ENCODE data around the gene OSBPL3.

DNA sequence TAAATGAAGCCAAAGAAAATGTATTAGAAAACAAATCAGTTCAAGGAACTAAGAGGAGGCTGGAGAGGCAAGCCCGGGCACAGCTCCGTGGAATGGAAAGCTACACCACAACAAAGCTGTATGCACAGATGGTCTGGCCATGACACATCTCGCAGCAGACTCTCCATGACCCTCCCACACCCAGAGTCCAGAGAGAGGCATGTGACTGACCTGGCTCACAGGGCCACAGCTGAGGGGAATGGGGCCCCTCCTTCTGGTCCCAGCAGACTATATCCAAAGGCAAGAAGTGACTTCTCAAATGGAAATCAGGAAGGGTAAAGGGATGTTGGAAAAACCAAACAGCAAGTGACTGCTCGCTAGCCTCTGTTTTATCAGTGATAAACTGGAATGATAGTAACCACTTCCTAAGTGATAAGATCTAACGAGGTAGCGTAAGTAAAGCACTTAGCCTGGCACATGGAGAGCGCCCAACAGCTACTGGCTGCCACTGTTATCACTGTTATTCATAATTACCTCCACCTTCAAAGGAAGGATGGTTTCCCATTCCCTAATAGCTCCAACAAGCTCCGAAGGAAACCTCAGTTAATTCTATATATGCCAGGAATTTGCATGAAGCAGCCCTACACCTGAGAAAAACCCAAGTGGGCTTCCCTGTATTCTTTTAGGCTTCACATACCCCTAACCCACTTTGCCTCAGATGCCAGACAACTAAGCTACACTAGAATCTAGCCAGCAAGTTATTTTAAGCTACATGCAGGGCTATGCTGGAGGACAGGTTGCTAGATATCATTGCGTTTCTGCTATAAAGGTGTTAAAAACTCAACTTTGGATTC, 8.4 kb downstream of the OSBPL3 start:
- TF ChIP-seq YY2 (tag by site-specific recombination; IDR thresholded peaks at IDR 0.05), result no peak
- no peak for TF ChIP-seq ZNF121 (tag by site-specific recombination; IDR thresholded peaks at IDR 0.05)
- no peak for TF ChIP-seq ZNF202 (tag by site-specific recombination; IDR thresholded peaks at IDR 0.05; ENCODE audit: borderline replicate concordance)
- TF ChIP-seq, protein P1, sequence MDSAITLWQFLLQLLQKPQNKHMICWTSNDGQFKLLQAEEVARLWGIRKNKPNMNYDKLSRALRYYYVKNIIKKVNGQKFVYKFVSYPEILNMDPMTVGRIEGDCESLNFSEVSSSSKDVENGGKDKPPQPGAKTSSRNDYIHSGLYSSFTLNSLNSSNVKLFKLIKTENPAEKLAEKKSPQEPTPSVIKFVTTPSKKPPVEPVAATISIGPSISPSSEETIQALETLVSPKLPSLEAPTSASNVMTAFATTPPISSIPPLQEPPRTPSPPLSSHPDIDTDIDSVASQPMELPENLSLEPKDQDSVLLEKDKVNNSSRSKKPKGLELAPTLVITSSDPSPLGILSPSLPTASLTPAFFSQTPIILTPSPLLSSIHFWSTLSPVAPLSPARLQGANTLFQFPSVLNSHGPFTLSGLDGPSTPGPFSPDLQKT (IDR thresholded peaks at IDR 0.05; ENCODE audit: borderline replicate concordance, low read depth, low read length), result no peak
- no peak for TF ChIP-seq ZNF10 (tag by site-specific recombination; IDR thresholded peaks at IDR 0.05)
- TF ChIP-seq, protein P2, sequence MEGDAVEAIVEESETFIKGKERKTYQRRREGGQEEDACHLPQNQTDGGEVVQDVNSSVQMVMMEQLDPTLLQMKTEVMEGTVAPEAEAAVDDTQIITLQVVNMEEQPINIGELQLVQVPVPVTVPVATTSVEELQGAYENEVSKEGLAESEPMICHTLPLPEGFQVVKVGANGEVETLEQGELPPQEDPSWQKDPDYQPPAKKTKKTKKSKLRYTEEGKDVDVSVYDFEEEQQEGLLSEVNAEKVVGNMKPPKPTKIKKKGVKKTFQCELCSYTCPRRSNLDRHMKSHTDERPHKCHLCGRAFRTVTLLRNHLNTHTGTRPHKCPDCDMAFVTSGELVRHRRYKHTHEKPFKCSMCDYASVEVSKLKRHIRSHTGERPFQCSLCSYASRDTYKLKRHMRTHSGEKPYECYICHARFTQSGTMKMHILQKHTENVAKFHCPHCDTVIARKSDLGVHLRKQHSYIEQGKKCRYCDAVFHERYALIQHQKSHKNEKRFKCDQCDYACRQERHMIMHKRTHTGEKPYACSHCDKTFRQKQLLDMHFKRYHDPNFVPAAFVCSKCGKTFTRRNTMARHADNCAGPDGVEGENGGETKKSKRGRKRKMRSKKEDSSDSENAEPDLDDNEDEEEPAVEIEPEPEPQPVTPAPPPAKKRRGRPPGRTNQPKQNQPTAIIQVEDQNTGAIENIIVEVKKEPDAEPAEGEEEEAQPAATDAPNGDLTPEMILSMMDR (tag by site-specific recombination; IDR thresholded peaks at IDR 0.05), result no peak
- TF ChIP-seq, protein P3, sequence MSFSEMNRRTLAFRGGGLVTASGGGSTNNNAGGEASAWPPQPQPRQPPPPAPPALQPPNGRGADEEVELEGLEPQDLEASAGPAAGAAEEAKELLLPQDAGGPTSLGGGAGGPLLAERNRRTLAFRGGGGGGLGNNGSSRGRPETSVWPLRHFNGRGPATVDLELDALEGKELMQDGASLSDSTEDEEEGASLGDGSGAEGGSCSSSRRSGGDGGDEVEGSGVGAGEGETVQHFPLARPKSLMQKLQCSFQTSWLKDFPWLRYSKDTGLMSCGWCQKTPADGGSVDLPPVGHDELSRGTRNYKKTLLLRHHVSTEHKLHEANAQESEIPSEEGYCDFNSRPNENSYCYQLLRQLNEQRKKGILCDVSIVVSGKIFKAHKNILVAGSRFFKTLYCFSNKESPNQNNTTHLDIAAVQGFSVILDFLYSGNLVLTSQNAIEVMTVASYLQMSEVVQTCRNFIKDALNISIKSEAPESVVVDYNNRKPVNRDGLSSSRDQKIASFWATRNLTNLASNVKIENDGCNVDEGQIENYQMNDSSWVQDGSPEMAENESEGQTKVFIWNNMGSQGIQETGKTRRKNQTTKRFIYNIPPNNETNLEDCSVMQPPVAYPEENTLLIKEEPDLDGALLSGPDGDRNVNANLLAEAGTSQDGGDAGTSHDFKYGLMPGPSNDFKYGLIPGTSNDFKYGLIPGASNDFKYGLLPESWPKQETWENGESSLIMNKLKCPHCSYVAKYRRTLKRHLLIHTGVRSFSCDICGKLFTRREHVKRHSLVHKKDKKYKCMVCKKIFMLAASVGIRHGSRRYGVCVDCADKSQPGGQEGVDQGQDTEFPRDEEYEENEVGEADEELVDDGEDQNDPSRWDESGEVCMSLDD (tag by site-specific recombination; IDR thresholded peaks at IDR 0.05), result no peak
- TF ChIP-seq, protein P4, sequence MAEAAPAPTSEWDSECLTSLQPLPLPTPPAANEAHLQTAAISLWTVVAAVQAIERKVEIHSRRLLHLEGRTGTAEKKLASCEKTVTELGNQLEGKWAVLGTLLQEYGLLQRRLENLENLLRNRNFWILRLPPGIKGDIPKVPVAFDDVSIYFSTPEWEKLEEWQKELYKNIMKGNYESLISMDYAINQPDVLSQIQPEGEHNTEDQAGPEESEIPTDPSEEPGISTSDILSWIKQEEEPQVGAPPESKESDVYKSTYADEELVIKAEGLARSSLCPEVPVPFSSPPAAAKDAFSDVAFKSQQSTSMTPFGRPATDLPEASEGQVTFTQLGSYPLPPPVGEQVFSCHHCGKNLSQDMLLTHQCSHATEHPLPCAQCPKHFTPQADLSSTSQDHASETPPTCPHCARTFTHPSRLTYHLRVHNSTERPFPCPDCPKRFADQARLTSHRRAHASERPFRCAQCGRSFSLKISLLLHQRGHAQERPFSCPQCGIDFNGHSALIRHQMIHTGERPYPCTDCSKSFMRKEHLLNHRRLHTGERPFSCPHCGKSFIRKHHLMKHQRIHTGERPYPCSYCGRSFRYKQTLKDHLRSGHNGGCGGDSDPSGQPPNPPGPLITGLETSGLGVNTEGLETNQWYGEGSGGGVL (tag by site-specific recombination; IDR thresholded peaks at IDR 0.05), result no peak
- TF ChIP-seq, protein P5, sequence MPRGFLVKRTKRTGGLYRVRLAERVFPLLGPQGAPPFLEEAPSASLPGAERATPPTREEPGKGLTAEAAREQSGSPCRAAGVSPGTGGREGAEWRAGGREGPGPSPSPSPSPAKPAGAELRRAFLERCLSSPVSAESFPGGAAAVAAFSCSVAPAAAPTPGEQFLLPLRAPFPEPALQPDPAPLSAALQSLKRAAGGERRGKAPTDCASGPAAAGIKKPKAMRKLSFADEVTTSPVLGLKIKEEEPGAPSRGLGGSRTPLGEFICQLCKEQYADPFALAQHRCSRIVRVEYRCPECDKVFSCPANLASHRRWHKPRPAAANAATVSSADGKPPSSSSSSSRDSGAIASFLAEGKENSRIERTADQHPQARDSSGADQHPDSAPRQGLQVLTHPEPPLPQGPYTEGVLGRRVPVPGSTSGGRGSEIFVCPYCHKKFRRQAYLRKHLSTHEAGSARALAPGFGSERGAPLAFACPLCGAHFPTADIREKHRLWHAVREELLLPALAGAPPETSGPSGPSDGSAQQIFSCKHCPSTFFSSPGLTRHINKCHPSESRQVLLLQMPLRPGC (tag by site-specific recombination; IDR thresholded peaks at IDR 0.05), result no peak
- TF ChIP-seq ZNF621 (tag by site-specific recombination; IDR thresholded peaks at IDR 0.05), result no peak
- no peak for TF ChIP-seq ZSCAN30 (tag by site-specific recombination; IDR thresholded peaks at IDR 0.05)
- TF ChIP-seq ZBTB8A (tag by site-specific recombination; IDR thresholded peaks at IDR 0.05), result no peak
- no peak for TF ChIP-seq ZNF24 (tag by site-specific recombination; IDR thresholded peaks at IDR 0.05)

Data from HEK293 (cell line).